ENCODE results near the gene FOXN3. TPM values are rescaled to one million over a fixed set of nuclear protein-coding genes. Genes with fewer than 3 reads are reported as not detected.

Gene FOXN3
- total and polyA plus RNA-seq, 3 experiments from 2014 or later = 73.9 to 136 (median 74.8) TPM

DNA sequence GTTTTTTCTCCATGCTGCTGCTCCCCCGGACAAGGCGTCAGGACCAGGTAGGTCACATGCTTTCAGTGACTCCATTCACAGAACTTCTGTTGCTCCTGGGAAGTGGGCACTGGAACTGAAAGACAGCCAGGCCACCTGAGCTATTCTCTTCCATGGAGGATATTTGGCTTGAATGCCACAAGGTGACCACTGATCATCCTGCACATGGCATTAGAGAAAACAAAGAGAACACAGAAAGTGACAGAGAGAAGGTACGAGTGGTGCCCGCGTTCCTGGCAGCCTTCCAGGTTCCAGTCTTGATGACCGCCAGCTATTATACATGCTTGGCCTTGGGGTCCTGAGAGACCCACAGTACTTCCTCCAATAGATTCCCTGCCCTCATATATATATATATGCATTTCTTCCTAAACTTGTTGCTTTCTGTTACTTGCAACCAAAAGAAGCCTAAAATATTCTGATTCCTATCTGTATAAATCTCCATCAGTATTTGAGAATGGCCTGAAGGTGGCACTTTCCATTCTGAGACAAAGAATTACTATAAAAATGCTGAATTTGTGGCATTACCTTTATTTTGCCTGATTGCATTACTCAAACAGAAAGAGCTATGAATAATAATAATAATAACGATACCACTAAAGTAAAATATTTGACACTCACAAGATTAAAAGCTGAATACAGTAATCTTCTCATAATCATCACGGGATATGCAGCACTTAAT is 174.9 kb downstream of the FOXN3 start:
- peak overlapping the region in 1 of 8 donors; percentile 42 for H3K27ac Mint-ChIP-seq

DNA sequence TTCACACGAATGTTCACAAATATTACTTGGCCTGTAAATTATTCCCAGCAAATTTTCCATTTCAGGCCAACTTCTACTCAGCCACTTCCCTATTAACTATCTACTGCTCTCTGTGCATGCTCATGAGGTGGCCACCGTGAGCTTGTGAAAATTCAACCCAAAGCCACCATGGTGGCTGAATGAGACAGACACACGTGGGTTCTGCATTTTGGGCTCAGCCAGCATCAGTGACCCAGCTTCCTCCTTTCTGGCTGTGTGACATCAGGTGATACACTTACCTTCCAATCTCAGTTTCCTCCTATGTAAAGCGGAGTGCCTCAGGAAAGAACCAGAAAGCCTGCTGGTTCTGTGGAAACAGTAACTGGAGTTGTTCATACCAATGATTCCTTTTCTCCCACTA is 175.8 kb downstream of the FOXN3 start:
- Mint-ChIP-seq H3K27me3 (peaks cover 0 to 1% of the 10 kb centered on the region in 2 donors), H3K4me1 (peaks cover 54 to 84% (median 78%) of the 10 kb centered on the region in 3 donors), H3K9me3 (no peaks in the 10 kb centered on the region), H3K4me3 (no peak overlapping the region), H3K36me3 (peaks cover 0 to 14% (median 7%) of the 10 kb centered on the region in 3 donors), H3K27ac (peak overlapping the region in 4 of 8 donors; percentile 57 to 80 (median 62))
- Histone ChIP-seq H3K4me3 (ENCODE audit: low read length) (no peak overlapping the region), H3K27me3 (ENCODE audit: insufficient read depth, low read length, poor library complexity, severe bottlenecking) (no peaks in the 10 kb centered on the region), H3K27ac (ENCODE audit: low read depth, low read length) (no peak overlapping the region), H3K9me3 (ENCODE audit: low read length) (no peaks in the 10 kb centered on the region), H3K4me1 (ENCODE audit: insufficient read depth, low read length) (peaks cover 10% of the 10 kb centered on the region), H3K36me3 (ENCODE audit: insufficient read depth, low read length) (no peaks in the 10 kb centered on the region)
- ChIA-PET CTCF (interaction anchor here (1.7 kb wide), 1 partner anchor 12 kb away, joined by 6 read pairs; no protein-coding TSS in a partner anchor), POLR2A (no interaction called here)
- DNase-seq = no peak

More for the DNA sequence above, 174.9 kb downstream of the FOXN3 start:
- ChIA-PET CTCF (interaction anchor here (0.7 to 1.7 kb wide), 2 partner anchors 13 to 15 kb away, joined by 3 to 6 read pairs; no protein-coding TSS in a partner anchor), POLR2A (no interaction called here)
- Histone ChIP-seq H3K36me3 (ENCODE audit: insufficient read depth, low read length) (no peaks in the 10 kb centered on the region), H3K27me3 (ENCODE audit: insufficient read depth, low read length, poor library complexity, severe bottlenecking) (no peaks in the 10 kb centered on the region), H3K27ac (ENCODE audit: low read depth, low read length) (no peak overlapping the region), H3K9me3 (ENCODE audit: low read length) (no peaks in the 10 kb centered on the region), H3K4me1 (ENCODE audit: insufficient read depth, low read length) (peaks cover 10% of the 10 kb centered on the region), H3K4me3 (ENCODE audit: low read length) (no peak overlapping the region)
- H3K4me3 Mint-ChIP-seq = no peak overlapping the region
- peaks cover 0 to 1% of the 10 kb centered on the region in 2 donors for H3K27me3 Mint-ChIP-seq
- DNase-seq = no peak
- no peaks in the 10 kb centered on the region for H3K9me3 Mint-ChIP-seq
- H3K4me1 Mint-ChIP-seq = peaks cover 54 to 83% (median 72%) of the 10 kb centered on the region in 3 donors
- H3K36me3 Mint-ChIP-seq = peaks cover 4 to 13% (median 8%) of the 10 kb centered on the region in 3 donors

DNA sequence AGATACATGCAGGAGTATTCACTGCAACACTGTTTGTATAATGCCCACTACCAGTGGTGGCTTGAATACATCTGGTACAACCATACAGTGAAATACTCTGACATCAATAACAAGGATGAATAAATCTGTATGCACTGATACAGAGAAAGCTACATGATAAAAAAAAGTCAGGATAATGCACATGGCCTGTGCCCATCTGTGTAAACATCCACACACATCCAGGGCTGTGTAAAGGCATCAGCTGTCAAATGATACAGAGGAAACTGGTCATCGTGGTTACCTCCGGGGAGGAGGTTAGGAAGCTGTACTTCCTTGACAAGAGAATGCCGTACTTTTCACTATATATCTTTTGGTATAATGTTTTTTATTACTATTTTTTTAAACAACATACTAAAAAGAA is 176.6 kb downstream of the FOXN3 start:
- Mint-ChIP-seq H3K36me3 (peaks cover 0 to 14% (median 9%) of the 10 kb centered on the region in 3 donors), H3K27ac (peak overlapping the region in 2 of 8 donors; percentile 43 to 67)

DNA sequence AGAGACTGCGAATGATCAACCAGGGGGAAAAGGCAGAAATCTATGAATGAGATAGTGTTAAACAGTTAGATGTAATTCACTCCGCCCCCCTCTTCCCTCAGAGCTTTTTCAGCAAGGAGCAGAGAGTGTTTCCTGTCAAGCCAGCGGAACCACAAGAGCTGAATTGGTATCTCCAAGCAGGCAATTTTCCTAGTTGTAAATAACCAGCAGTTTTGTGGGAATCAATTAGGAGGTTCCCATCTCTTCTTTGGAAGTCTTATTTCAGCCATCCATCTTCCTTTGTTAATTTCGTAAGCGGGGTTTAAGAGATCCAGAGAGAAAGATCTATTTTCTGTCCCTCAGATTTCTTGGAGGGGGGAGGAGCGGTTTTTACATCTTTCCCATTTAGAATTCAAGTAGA is 178.0 kb downstream of the FOXN3 start:
- Mint-ChIP-seq H3K4me1 (peaks cover 52 to 80% (median 78%) of the 10 kb centered on the region in 3 donors), H3K36me3 (peaks cover 0 to 15% (median 8%) of the 10 kb centered on the region in 3 donors), H3K27ac (no peak overlapping the region), H3K4me3 (no peak overlapping the region), H3K9me3 (no peaks in the 10 kb centered on the region), H3K27me3 (peaks cover 0 to 3% of the 10 kb centered on the region in 2 donors)
- Histone ChIP-seq H3K27me3 (ENCODE audit: insufficient read depth, low read length, poor library complexity, severe bottlenecking) (no peaks in the 10 kb centered on the region), H3K36me3 (ENCODE audit: insufficient read depth, low read length) (no peaks in the 10 kb centered on the region), H3K4me3 (ENCODE audit: low read length) (no peak overlapping the region), H3K4me1 (ENCODE audit: insufficient read depth, low read length) (peaks cover 10% of the 10 kb centered on the region), H3K27ac (ENCODE audit: low read depth, low read length) (no peak overlapping the region), H3K9me3 (ENCODE audit: low read length) (no peaks in the 10 kb centered on the region)
- DNase-seq = no peak
- CTCF ChIA-PET = no interaction called here
- POLR2A ChIA-PET = no interaction called here

More for the DNA sequence above, 176.6 kb downstream of the FOXN3 start:
- Histone ChIP-seq H3K27me3 (ENCODE audit: insufficient read depth, low read length, poor library complexity, severe bottlenecking) (no peaks in the 10 kb centered on the region), H3K9me3 (ENCODE audit: low read length) (no peaks in the 10 kb centered on the region), H3K27ac (ENCODE audit: low read depth, low read length) (no peak overlapping the region), H3K36me3 (ENCODE audit: insufficient read depth, low read length) (no peaks in the 10 kb centered on the region), H3K4me1 (ENCODE audit: insufficient read depth, low read length) (peaks cover 10% of the 10 kb centered on the region), H3K4me3 (ENCODE audit: low read length) (no peak overlapping the region)
- POLR2A ChIA-PET = no interaction called here
- Mint-ChIP-seq H3K27me3 (peaks cover 0 to 1% of the 10 kb centered on the region in 2 donors), H3K9me3 (no peaks in the 10 kb centered on the region), H3K4me1 (peaks cover 54 to 81% (median 81%) of the 10 kb centered on the region in 3 donors), H3K4me3 (no peak overlapping the region)
- CTCF ChIA-PET = no interaction called here
- DNase-seq = no peak

DNA sequence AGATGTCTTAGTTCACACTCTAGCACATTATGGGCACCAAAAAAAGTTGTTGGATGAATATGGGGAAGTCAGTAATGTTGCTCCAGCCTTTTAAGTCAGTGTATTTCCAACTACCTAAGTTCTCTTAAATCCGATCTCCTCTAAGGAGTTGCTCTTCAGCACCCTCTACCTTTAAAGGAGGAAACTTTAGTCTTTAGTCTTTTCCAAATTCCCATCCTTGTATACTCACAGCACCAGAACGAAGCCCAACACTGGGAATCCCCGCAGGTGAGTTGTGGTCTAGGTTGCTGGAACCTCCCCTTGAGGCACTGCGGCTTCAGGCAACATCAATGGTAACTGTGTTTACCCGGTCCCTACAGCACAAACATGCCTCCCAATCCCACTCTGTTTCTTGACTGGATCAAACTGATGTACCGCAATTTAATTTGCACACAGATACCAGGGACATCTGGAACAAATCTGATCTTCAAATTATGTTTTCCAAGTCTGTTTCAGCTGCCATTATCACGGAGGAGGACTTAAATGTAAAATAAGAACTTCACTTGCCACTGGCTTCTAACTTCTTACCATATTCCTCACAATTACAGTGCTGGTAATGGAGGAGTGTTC is 179.0 kb downstream of the FOXN3 start:
- POLR2A ChIA-PET = no interaction called here
- H3K4me1 Mint-ChIP-seq = peaks cover 51 to 83% (median 82%) of the 10 kb centered on the region in 3 donors
- H3K27me3 ChIP-seq (ENCODE audit: insufficient read depth, low read length, poor library complexity, severe bottlenecking) = no peaks in the 10 kb centered on the region
- no peaks in the 10 kb centered on the region for H3K9me3 Mint-ChIP-seq
- H3K4me3 ChIP-seq (ENCODE audit: low read length) = no peak overlapping the region
- peaks cover 0 to 1% of the 10 kb centered on the region in 2 donors for H3K27me3 Mint-ChIP-seq
- peaks cover 10% of the 10 kb centered on the region for H3K4me1 ChIP-seq (ENCODE audit: insufficient read depth, low read length)
- no peak for DNase-seq
- CTCF ChIA-PET = no interaction called here
- peaks cover 0 to 15% (median 8%) of the 10 kb centered on the region in 3 donors for H3K36me3 Mint-ChIP-seq
- no peak overlapping the region for H3K4me3 Mint-ChIP-seq
- H3K9me3 ChIP-seq (ENCODE audit: low read length) = no peaks in the 10 kb centered on the region
- H3K27ac ChIP-seq (ENCODE audit: low read depth, low read length) = no peak overlapping the region
- no peaks in the 10 kb centered on the region for H3K36me3 ChIP-seq (ENCODE audit: insufficient read depth, low read length)
- H3K27ac Mint-ChIP-seq = no peak overlapping the region

DNA sequence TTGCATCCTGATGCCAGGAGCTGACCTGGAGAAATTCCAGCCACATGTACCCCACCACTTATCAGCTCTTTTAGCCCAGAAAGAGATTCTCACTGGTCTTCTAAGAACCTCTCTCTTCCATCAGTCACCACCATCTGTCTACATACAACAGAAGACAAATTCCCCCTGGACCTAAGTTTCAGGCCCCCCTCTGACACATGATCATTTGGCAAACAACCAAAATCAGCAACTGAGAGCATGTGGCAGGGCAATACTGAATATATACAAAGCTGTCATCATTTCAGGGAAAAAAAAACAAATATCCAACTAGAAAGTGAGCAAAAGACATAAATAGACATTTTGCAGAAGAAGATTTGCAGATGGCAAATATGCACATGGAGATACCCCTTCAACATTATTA is 180.2 kb downstream of the FOXN3 start:
- ChIA-PET CTCF (interaction anchor here (0.6 kb wide), 1 partner anchor 211 kb away, joined by 3 read pairs; no protein-coding TSS in a partner anchor), POLR2A (no interaction called here)
- H3K4me3 Mint-ChIP-seq = no peak overlapping the region
- peak overlapping the region in 2 of 8 donors; percentile 55 to 82 for H3K27ac Mint-ChIP-seq
- H3K9me3 Mint-ChIP-seq = no peaks in the 10 kb centered on the region
- Histone ChIP-seq H3K9me3 (ENCODE audit: low read length) (no peaks in the 10 kb centered on the region), H3K4me1 (ENCODE audit: insufficient read depth, low read length) (peaks cover 10% of the 10 kb centered on the region), H3K27ac (ENCODE audit: low read depth, low read length) (no peak overlapping the region), H3K4me3 (ENCODE audit: low read length) (no peak overlapping the region), H3K36me3 (ENCODE audit: insufficient read depth, low read length) (no peaks in the 10 kb centered on the region), H3K27me3 (ENCODE audit: insufficient read depth, low read length, poor library complexity, severe bottlenecking) (no peaks in the 10 kb centered on the region)
- DNase-seq = no peak
- peaks cover 0 to 15% (median 11%) of the 10 kb centered on the region in 3 donors for H3K36me3 Mint-ChIP-seq
- H3K4me1 Mint-ChIP-seq = peaks cover 46 to 84% (median 82%) of the 10 kb centered on the region in 3 donors
- H3K27me3 Mint-ChIP-seq = peaks cover 0 to 1% of the 10 kb centered on the region in 2 donors

DNA sequence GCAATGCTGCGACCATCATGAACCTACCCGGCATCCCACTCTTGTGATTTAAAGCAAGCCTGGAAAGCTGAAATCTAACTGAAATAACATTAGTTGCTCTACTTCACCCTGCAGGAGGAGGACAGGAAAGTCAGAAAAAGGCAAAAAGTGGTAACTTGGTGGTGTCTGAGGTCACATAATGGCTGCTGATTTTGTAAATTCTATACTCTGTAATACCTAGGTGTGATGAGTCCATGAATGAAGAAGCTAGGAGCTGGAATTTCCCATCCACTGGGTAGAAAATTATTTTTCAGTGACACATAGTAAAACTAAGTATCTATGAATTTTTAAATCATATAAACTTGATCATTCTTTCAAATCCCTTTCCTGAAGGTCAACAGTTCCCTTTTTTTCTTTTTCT is 183.8 kb downstream of the FOXN3 start:
- H3K4me1 Mint-ChIP-seq = peaks cover 57 to 85% (median 82%) of the 10 kb centered on the region in 3 donors
- H3K9me3 ChIP-seq (ENCODE audit: low read length) = no peaks in the 10 kb centered on the region
- ChIA-PET CTCF (no interaction called here), POLR2A (no interaction called here)
- no peak overlapping the region for H3K27ac ChIP-seq (ENCODE audit: low read depth, low read length)
- H3K4me3 Mint-ChIP-seq = no peak overlapping the region
- H3K36me3 Mint-ChIP-seq = peaks cover 0 to 13% (median 9%) of the 10 kb centered on the region in 3 donors
- H3K4me3 ChIP-seq (ENCODE audit: low read length) = no peak overlapping the region
- H3K9me3 Mint-ChIP-seq = no peaks in the 10 kb centered on the region
- H3K36me3 ChIP-seq (ENCODE audit: insufficient read depth, low read length) = no peaks in the 10 kb centered on the region
- H3K4me1 ChIP-seq (ENCODE audit: insufficient read depth, low read length) = no peaks in the 10 kb centered on the region
- no peaks in the 10 kb centered on the region for H3K27me3 ChIP-seq (ENCODE audit: insufficient read depth, low read length, poor library complexity, severe bottlenecking)
- peak overlapping the region in 1 of 8 donors; percentile 24 for H3K27ac Mint-ChIP-seq
- peaks cover 0 to 1% of the 10 kb centered on the region in 2 donors for H3K27me3 Mint-ChIP-seq
- DNase-seq = no peak

Data from CD8-positive, alpha-beta memory T cell (primary cell).